Sigmoid colon (tissue), 4 donors: ENCODE measurements around the gene ZNF133.

Source experiments
- CTCF ChIP-seq, 4 experiments: fragments of 450-650 bp in 3 of 4; fragments of 200-600 bp in 1 of 4; IDR thresholded peaks; one replicate each; pipeline ENCODE4 v1.5.1; 2016 to 2019; ENCODE audit warnings: antibody characterized with exemption in 4 of 4, mild to moderate bottlenecking in 3 of 4, moderate library complexity in 2 of 4
- EP300 ChIP-seq, 4 donors: sonication (generic); formaldehyde crosslinking; IDR thresholded peaks; one replicate each; pipeline ENCODE4 v1.6.1; 2017; ENCODE audit warnings: antibody characterized with exemption in 4 of 4
- POLR2A ChIP-seq, 2 donors: fragments of 450-650 bp; IDR thresholded peaks; one replicate each; pipeline ENCODE4 v1.6.1; 2016; ENCODE audit warnings: antibody characterized with exemption in 2 of 2, mild to moderate bottlenecking in 2 of 2, moderate library complexity in 2 of 2
- POLR2AphosphoS5 ChIP-seq, 4 donors: sonication (generic); formaldehyde crosslinking; IDR thresholded peaks; one replicate each; pipeline ENCODE4 v1.6.1; 2017; ENCODE audit warnings: antibody characterized with exemption in 4 of 4

DNA sequence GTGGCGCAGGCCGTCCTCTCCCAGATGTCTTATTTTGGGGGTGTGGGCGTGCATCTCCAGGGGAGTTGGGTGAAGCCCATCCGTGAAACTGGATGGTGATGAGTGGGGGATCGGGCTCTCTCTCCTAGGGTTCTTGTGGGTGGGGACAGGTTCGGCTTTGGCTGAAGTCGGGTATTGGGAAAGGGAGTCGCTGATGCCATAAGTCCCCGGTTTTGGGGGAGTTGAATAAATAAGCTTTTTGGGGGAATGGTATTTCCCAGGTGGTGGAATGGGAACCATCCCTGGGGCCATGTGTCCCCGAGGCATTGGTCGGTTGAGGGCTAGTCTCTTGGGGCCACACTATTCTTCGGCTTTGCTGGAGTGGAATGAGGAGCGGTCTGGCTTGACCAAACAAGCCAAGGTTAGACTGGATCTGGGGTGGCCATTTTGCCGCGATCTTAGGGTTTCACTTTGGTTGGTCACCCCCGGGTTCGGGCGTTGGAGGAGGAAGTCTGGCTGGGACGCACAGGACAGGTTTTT is 481 bp downstream of the ZNF133 start:
- TF ChIP-seq CTCF (IDR thresholded peaks at IDR 0.05) (no peak), POLR2A (IDR thresholded peaks at IDR 0.05) (no peak), POLR2AphosphoS5 (IDR thresholded peaks at IDR 0.05) (no peak), EP300 (IDR thresholded peaks at IDR 0.05) (no peak)
